ENCODE results near the gene PRRC2C. TPM values are rescaled to one million over a fixed set of nuclear protein-coding genes. Genes with fewer than 3 reads are reported as not detected.
"Not testable (repeated sequence)": the region's sequence is repeated elsewhere in the genome, so short reads cannot be mapped to it uniquely, and the experiment has no call there.

Gene PRRC2C
- total RNA-seq, 4 donors from 2014 or later: 96.1 to 181 (median 104) TPM

DNA sequence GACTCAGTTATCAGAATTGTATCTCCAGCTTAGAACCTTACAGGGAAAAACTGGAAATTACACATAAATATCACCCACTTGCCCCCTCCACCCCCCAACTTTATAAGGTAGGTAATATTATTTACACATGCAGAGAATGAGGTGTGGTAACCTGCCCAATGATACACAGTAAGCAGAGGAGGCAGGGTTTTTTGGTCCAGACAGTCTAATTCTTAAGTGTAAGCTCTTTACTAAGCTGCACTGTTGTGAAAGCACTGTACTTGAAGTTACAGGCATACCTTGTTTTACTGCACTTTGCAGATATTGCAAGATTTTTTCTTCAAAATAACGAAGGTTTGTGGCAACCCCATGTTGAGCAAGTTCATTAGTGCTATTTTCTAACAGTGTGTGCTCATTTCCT is 111.9 kb downstream of the PRRC2C start:
- H3K36me3 ChIP-seq: peaks cover 14% of the 10 kb centered on the region
- no peak overlapping the region for H3K27ac ChIP-seq
- no peaks in the 10 kb centered on the region for H3K27me3 ChIP-seq
- no peak overlapping the region for H3K4me3 ChIP-seq
- 50% methylated on average over 1 of the region's 1 CpG for WGBS
- no peaks in the 10 kb centered on the region for H3K4me1 ChIP-seq
- TF ChIP-seq POLR2AphosphoS5 (IDR thresholded peaks at IDR 0.05) (no peak), POLR2A (IDR thresholded peaks at IDR 0.05) (no peak), EP300 (IDR thresholded peaks at IDR 0.05) (no peak)
- no peak for DNase-seq (ENCODE audit: low spot score in 2 of 2)
- no peaks in the 10 kb centered on the region for H3K9me3 ChIP-seq

DNA sequence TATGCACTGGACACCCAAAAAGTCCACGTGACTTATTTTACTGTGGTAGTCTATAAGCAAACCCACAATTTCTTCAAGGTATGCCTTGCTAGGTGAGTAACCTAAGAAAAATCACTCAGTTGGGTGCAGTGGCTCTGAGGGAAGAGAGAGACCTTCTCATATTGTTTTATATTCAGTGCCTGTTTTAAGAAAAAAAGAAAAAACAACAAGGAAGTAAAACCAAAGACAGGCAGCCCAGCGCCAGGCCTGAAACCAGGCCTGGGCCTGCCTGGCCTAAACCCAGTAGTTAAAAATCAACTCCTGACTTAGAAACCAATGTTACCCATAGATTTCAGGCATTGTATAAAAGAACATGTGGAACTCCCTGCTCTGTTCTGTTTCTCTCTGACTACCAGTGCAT is 115.0 kb downstream of the PRRC2C start:
- not testable (repeated sequence) for H3K4me1 ChIP-seq; DNase-seq (ENCODE audit: low spot score in 2 of 2); H3K4me3 ChIP-seq; H3K9me3 ChIP-seq; H3K27me3 ChIP-seq; H3K27ac ChIP-seq; H3K36me3 ChIP-seq
- 95% methylated on average over 2 of the region's 2 CpGs for WGBS

DNA sequence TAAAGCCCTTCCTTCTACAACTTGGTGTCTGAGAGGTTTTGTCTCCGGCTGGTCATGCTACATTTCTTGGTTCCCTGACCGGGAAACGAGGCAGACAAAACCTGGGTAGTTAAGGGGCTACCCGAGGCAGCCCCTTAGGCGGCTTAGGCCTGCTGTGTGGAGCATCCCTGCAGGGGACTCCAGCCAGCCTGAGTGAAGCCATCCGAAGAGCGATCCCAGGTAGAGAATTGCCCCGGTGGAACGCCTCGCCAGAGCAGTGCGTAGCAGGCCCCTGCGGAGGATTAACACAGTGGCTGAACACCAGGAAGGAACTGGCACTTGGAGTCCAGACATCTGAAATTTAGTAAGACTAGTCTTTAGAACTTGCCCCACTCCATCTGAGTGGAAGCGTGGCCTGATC is 115.5 kb downstream of the PRRC2C start:
- 88% methylated on average over 13 of the region's 13 CpGs for WGBS
- Histone ChIP-seq H3K4me3 (no peak overlapping the region), H3K9me3 (no peaks in the 10 kb centered on the region), H3K27ac (no peak overlapping the region), H3K36me3 (no peaks in the 10 kb centered on the region), H3K27me3 (no peaks in the 10 kb centered on the region), H3K4me1 (no peaks in the 10 kb centered on the region)
- TF ChIP-seq POLR2AphosphoS5 (IDR thresholded peaks at IDR 0.05) (no peak), POLR2A (IDR thresholded peaks at IDR 0.05) (no peak), EP300 (IDR thresholded peaks at IDR 0.05) (no peak)
- TF ChIP-seq, protein P1, sequence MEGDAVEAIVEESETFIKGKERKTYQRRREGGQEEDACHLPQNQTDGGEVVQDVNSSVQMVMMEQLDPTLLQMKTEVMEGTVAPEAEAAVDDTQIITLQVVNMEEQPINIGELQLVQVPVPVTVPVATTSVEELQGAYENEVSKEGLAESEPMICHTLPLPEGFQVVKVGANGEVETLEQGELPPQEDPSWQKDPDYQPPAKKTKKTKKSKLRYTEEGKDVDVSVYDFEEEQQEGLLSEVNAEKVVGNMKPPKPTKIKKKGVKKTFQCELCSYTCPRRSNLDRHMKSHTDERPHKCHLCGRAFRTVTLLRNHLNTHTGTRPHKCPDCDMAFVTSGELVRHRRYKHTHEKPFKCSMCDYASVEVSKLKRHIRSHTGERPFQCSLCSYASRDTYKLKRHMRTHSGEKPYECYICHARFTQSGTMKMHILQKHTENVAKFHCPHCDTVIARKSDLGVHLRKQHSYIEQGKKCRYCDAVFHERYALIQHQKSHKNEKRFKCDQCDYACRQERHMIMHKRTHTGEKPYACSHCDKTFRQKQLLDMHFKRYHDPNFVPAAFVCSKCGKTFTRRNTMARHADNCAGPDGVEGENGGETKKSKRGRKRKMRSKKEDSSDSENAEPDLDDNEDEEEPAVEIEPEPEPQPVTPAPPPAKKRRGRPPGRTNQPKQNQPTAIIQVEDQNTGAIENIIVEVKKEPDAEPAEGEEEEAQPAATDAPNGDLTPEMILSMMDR (IDR thresholded peaks at IDR 0.05): no peak
- no peak for DNase-seq (ENCODE audit: low spot score in 2 of 2)

DNA sequence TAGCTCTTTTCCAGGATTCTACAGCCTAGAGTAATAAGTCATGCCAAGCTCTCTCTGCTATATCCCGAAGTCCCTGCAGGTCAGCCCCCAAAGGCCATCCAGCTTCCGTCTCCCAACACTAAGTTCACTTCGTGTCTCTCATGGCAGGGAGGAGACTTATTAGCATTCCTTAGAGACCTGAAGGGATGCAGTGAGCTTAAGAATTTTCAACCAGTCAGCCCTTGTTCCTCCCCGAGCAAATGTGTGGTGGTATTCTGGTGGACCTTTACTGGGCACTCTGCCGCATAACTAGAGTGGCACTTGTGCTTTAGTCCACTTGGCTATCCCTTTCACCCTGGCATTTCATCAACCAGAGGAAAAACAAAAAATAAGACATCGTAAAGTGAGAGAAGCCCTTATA is 117.7 kb downstream of the PRRC2C start:
- not testable (repeated sequence) for H3K36me3 ChIP-seq; DNase-seq (ENCODE audit: low spot score in 2 of 2); H3K9me3 ChIP-seq; H3K27me3 ChIP-seq; H3K4me3 ChIP-seq; H3K27ac ChIP-seq; H3K4me1 ChIP-seq
- WGBS: 79% methylated on average over 6 of the region's 6 CpGs

DNA sequence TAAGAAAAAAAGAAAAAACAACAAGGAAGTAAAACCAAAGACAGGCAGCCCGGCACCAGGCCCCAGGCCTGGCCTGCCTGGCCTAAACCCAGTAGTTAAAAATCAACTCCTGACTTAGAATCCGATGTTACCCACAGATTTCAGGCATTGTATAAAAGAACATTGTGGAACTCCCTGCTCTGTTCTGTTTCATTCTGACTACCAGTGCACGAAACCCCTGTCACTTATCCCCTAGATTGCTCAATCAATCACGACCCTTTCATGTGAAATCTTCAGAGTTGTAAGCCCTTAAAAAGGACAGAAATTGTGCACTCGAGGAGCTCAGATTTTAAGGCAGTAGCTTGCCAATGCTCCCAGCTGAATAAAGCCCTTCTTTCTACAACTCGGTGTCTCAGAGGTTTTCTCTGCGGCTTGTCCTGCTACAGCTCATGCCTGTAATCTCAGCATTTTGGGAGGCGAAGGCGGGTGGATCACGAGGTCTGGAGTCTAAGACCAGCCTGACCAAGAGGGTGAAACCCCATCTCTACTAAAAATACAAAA is 121.1 kb downstream of the PRRC2C start:
- no peak overlapping the region for H3K4me3 ChIP-seq
- H3K27me3 ChIP-seq: no peaks in the 10 kb centered on the region
- no peak for DNase-seq (ENCODE audit: low spot score in 2 of 2)
- no peaks in the 10 kb centered on the region for H3K9me3 ChIP-seq
- H3K27ac ChIP-seq: no peak overlapping the region
- 79% methylated on average over 10 of the region's 10 CpGs for WGBS
- TF ChIP-seq POLR2A (IDR thresholded peaks at IDR 0.05) (no peak), EP300 (IDR thresholded peaks at IDR 0.05) (no peak), POLR2AphosphoS5 (IDR thresholded peaks at IDR 0.05) (no peak)
- TF ChIP-seq, protein P1 (IDR thresholded peaks at IDR 0.05): no peak
- no peaks in the 10 kb centered on the region for H3K4me1 ChIP-seq
- H3K36me3 ChIP-seq: no peaks in the 10 kb centered on the region

DNA sequence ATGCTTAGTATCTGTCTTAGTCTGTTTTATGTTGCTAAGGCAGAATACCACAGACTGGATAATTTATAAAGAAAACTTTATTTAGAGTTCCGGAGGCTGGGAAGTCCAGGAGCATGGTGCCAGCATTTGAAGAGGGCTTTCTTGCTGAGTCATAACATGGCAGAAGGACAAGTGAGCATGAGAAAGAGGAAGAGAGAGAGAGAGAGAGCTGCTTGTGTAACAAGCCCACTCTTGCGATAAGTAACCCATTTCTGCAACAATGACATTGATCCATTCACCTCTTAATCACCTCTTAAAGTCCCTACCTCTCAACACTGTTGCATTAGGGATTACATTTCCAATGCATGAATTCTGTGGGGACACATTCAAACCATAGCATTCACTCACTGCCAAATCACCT is 125.1 kb downstream of the PRRC2C start:
- H3K36me3 ChIP-seq: no peaks in the 10 kb centered on the region
- H3K27me3 ChIP-seq: no peaks in the 10 kb centered on the region
- H3K9me3 ChIP-seq: no peaks in the 10 kb centered on the region
- no peak overlapping the region for H3K27ac ChIP-seq
- no peak for DNase-seq (ENCODE audit: low spot score in 2 of 2)
- no peak for TF ChIP-seq EP300 (IDR thresholded peaks at IDR 0.05)
- TF ChIP-seq, protein P1 (IDR thresholded peaks at IDR 0.05): no peak
- no peak for TF ChIP-seq POLR2A (IDR thresholded peaks at IDR 0.05)
- TF ChIP-seq POLR2AphosphoS5 (IDR thresholded peaks at IDR 0.05): no peak
- H3K4me1 ChIP-seq: no peaks in the 10 kb centered on the region
- no peak overlapping the region for H3K4me3 ChIP-seq
- WGBS: 79% methylated on average over 2 of the region's 2 CpGs

DNA sequence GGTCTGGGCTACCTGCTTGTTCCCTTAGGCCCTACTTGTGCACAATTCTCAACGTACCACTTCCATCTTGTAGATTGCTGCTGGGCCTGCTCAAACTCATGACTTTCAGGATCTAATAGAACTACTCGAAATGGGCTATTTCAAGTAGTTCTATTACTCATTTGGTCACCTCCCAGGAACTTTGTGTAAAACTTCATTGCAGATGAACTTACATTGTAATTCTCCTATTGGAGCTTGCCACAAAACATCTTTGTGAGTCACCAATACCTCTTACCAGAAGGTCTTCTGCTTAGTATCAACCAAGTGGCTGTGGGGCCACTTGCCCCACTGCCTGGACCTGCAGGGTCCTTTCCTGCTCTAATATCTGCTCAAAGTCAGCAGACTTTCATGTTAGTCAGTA is 126.0 kb downstream of the PRRC2C start:
- H3K9me3 ChIP-seq: no peaks in the 10 kb centered on the region
- H3K4me3 ChIP-seq: no peak overlapping the region
- H3K27ac ChIP-seq: no peak overlapping the region
- no peak for DNase-seq (ENCODE audit: low spot score in 2 of 2)
- no peaks in the 10 kb centered on the region for H3K36me3 ChIP-seq
- no peaks in the 10 kb centered on the region for H3K4me1 ChIP-seq
- TF ChIP-seq POLR2AphosphoS5 (IDR thresholded peaks at IDR 0.05) (no peak), EP300 (IDR thresholded peaks at IDR 0.05) (no peak), POLR2A (IDR thresholded peaks at IDR 0.05) (no peak)
- TF ChIP-seq, protein P1 (IDR thresholded peaks at IDR 0.05): no peak
- 83% methylated on average over 2 of the region's 2 CpGs for WGBS
- H3K27me3 ChIP-seq: no peaks in the 10 kb centered on the region
